Tibial nerve (tissue), 4 donors: ENCODE results near the gene IL17B. TPM values are rescaled to one million over a fixed set of nuclear protein-coding genes. Genes with fewer than 3 reads are reported as not detected.
A peak's percentile ranks its signal among the peaks of the same experiment; 100 is the strongest.

Source experiments
- DNase-seq, 2 donors: peaks; one replicate each; pipeline ENCODE4 v3.0.0-alpha.2; 2019; ENCODE audit warnings: low spot score in 2 of 2
- H3K27ac ChIP-seq, 4 donors: fragments of 200-600 bp; sonication (generic) in 3 of 4; one replicate each; pipeline ENCODE4 v1.5.1; 2017 to 2019; ENCODE audit warnings: mild to moderate bottlenecking in 1 of 4
- H3K27me3 ChIP-seq, 2 donors: fragments of 200-600 bp; sonication (generic) in 1 of 2; one replicate each; pipeline versions ENCODE4 v1.5.1 to v1.6.0; 2017 to 2019
- H3K36me3 ChIP-seq, 3 donors: fragments of 200-600 bp; sonication (generic); one replicate each; pipeline ENCODE4 v1.5.1; 2018 to 2019
- H3K4me1 ChIP-seq, 4 donors: fragments of 200-600 bp; sonication (generic) in 3 of 4; one replicate each; pipeline ENCODE4 v1.5.1; 2017 to 2019
- H3K4me3 ChIP-seq, 4 donors: fragments of 200-600 bp; sonication (generic) in 3 of 4; one replicate each; pipeline ENCODE4 v1.5.1; 2017 to 2019; ENCODE audit warnings: mild to moderate bottlenecking in 1 of 4, moderate library complexity in 1 of 4
- H3K9me3 ChIP-seq, 4 donors: fragments of 200-600 bp; sonication (generic) in 3 of 4; one replicate each; pipeline ENCODE4 v1.5.1; 2017 to 2019
- CTCF ChIP-seq, 5 experiments: fragments of 200-600 bp in 3 of 5; fragments of 450-650 bp in 2 of 5; sonication (generic) in 3 of 5; IDR thresholded peaks; one replicate each; pipeline ENCODE4 v1.5.1; 2016 to 2019; ENCODE audit warnings: antibody characterized with exemption in 5 of 5, mild to moderate bottlenecking in 3 of 5, moderate library complexity in 2 of 5
- EP300 ChIP-seq, 2 donors: sonication (generic); formaldehyde crosslinking; IDR thresholded peaks; one replicate each; pipeline ENCODE4 v1.6.1; 2017; ENCODE audit warnings: antibody characterized with exemption in 2 of 2, mild to moderate bottlenecking in 1 of 2
- POLR2A ChIP-seq, 2 donors: fragments of 450-650 bp; IDR thresholded peaks; one replicate each; pipeline ENCODE4 v1.6.1; 2017; ENCODE audit warnings: antibody characterized with exemption in 2 of 2, mild to moderate bottlenecking in 2 of 2, moderate library complexity in 2 of 2
- WGBS, 2 donors: methylation state at CpG; one replicate each; pipeline ENCODE4 v1.1.5; 2018; 5-methylcytosine and 5-hydroxymethylcytosine counted together
- total RNA-seq, 4 donors: library from RNA; depleted of rRNA; stranded (reverse); fragments of >200 nt; gene quantifications; one replicate each; pipeline ENCODE4 v1.1.0, GENCODE V29; 2016

IL17B gene
- total RNA-seq, 4 donors from 2014 or later = 22.8 to 109 (median 80.7) TPM

DNA sequence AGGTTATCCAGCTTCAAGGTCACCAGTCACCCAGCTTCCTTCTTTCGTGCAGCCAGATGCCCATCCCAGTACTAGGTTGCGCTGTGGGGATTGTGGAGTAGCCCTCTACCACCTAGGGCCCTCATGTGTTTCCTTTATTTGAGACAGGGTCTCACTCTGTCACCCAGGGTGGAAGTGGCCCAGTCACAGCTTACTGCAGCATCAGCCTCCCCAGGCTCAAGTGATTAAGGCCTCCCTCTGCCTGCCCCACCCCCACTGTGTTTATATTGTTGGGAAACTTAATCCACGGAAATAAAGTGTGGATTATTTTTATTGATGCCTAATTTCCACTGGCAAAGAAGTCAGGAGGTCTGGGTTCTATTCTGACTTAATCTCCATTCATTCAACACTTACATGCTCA lies 4.3 kb downstream of the IL17B start:
- H3K4me1 ChIP-seq = peaks cover 0 to 18% (median 0%) of the 10 kb centered on the region in 4 donors
- no peak overlapping the region for H3K4me3 ChIP-seq
- peaks cover 0 to 6% (median 0%) of the 10 kb centered on the region in 3 donors for H3K36me3 ChIP-seq
- no peak overlapping the region for H3K27ac ChIP-seq
- TF ChIP-seq POLR2A (IDR thresholded peaks at IDR 0.05) (no peak), EP300 (IDR thresholded peaks at IDR 0.05) (no peak), CTCF (IDR thresholded peaks at IDR 0.05) (no peak)
- WGBS, 2 donors = 57 to 83% methylated on average over 3 of the region's 3 CpGs
- no peaks in the 10 kb centered on the region for H3K27me3 ChIP-seq
- no peak for DNase-seq
- H3K9me3 ChIP-seq = no peaks in the 10 kb centered on the region

GRCh38 chr5:149374303-149374702 lies 4.8 kb downstream of the IL17B start:
- DNase-seq = no peak
- Histone ChIP-seq H3K27ac (no peak overlapping the region), H3K36me3 (peaks cover 0 to 6% (median 0%) of the 10 kb centered on the region in 3 donors), H3K9me3 (no peaks in the 10 kb centered on the region), H3K27me3 (no peaks in the 10 kb centered on the region), H3K4me3 (no peak overlapping the region), H3K4me1 (peaks cover 0 to 13% (median 0%) of the 10 kb centered on the region in 4 donors)
- no peak for TF ChIP-seq EP300 (IDR thresholded peaks at IDR 0.05)
- no peak for TF ChIP-seq POLR2A (IDR thresholded peaks at IDR 0.05)
- no peak for TF ChIP-seq CTCF (IDR thresholded peaks at IDR 0.05)
- WGBS, 2 donors = 93 to 95% methylated on average over 19 to 20 of the region's 20 CpGs

- no peaks in the 10 kb centered on the region for H3K9me3 ChIP-seq
- H3K36me3 ChIP-seq = peaks cover 0 to 6% (median 0%) of the 10 kb centered on the region in 3 donors
- H3K27me3 ChIP-seq = no peaks in the 10 kb centered on the region
- WGBS, 2 donors = 90 to 95% methylated on average over 3 of the region's 3 CpGs
- DNase-seq = no peak
- no peak overlapping the region for H3K27ac ChIP-seq
- H3K4me1 ChIP-seq = peaks cover 0 to 5% (median 0%) of the 10 kb centered on the region in 4 donors
- no peak for TF ChIP-seq EP300 (IDR thresholded peaks at IDR 0.05)
- no peak for TF ChIP-seq CTCF (IDR thresholded peaks at IDR 0.05)
- no peak for TF ChIP-seq POLR2A (IDR thresholded peaks at IDR 0.05)
- no peak overlapping the region for H3K4me3 ChIP-seq
Measured at GRCh38 chr5:149372932-149373331, 6.2 kb downstream of the IL17B start.

DNA sequence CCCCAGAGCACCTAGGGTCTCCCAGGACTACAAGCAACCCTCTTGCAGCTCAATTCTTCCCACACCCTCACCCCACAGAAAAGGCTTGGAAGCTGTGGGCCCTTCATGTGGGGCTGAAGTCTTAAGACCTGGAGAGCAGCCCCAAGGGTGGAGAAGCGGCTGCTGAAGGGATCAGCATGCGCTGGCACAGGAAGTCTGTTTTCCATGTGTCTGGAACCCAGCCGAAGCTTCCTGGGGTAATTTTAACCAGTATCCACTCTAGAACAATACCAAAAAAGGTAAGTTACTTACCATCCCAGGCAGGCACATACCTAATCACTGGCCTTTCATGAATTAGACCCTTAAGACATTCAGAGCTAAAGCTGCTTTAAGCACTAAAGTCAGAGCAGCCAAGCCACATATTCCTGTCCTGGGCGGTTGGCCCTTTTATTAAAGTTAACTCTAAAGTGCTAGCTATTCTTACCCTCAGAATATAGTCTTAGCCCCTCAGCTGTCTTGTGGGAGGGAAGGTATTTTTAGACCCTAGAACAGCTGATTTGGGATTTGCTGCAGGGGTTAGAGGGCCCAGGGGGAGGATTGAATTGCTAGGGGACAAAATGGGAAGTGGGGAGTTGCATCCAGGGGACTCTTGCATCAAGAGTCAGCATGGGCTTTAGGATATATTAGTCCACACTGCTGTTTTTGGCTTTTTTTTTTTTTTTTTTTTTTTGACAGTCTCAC lies 6.9 kb downstream of the IL17B start:
- Histone ChIP-seq H3K27me3 (no peaks in the 10 kb centered on the region), H3K9me3 (no peaks in the 10 kb centered on the region), H3K4me3 (no peak overlapping the region), H3K4me1 (peaks cover 0 to 12% (median 3%) of the 10 kb centered on the region in 4 donors), H3K36me3 (peaks cover 0 to 6% (median 0%) of the 10 kb centered on the region in 3 donors), H3K27ac (no peak overlapping the region)
- TF ChIP-seq POLR2A (IDR thresholded peaks at IDR 0.05) = no peak
- TF ChIP-seq EP300 (IDR thresholded peaks at IDR 0.05) = no peak
- TF ChIP-seq CTCF (IDR thresholded peaks at IDR 0.05) = no peak
- 42 to 85% methylated on average over 4 of the region's 4 CpGs for WGBS, 2 donors
- DNase-seq = no peak

DNA sequence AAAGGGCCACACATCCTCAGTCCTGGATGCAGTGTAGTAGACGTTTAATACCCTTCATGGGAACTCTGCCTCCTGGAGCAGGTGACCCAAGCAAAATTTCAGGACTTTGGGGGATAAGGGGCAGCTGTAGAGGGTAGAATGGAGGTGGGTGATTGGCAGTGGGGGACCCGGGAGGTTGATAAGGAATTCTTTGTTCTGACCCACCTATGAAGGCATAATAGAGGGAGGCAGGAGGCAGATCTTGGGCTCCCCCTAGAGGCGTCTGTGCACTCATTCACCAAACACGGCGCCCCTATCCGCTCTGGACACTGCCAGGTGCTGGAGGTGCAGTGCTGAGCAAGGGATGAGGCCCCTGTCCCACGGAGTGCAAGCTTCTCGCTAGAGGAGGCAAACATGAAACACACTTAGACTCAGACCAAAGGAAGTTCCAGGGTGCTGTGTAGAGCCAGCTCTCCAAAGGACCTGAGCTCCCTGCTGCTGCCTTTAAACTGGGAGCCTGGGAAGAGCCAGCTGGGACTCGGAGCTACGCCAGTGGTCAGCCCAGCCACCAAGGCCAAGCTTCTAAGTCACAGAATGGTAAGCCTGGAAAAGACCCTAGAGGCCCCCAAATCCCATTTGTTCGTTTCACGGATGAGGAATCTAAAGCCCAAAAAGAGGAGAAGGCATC lies 7.7 kb downstream of the IL17B start:
- no peak overlapping the region for H3K4me3 ChIP-seq
- H3K36me3 ChIP-seq = peaks cover 0 to 6% (median 0%) of the 10 kb centered on the region in 3 donors
- H3K9me3 ChIP-seq = no peaks in the 10 kb centered on the region
- peak; percentile 35 to 52 for DNase-seq
- H3K27me3 ChIP-seq = no peaks in the 10 kb centered on the region
- H3K4me1 ChIP-seq = peaks cover 0 to 12% (median 3%) of the 10 kb centered on the region in 4 donors
- H3K27ac ChIP-seq = no peak overlapping the region
- WGBS, 2 donors = 36 to 44% methylated on average over 12 of the region's 12 CpGs
- TF ChIP-seq POLR2A (IDR thresholded peaks at IDR 0.05) (no peak), EP300 (IDR thresholded peaks at IDR 0.05) (no peak), CTCF (IDR thresholded peaks at IDR 0.05) (peak; percentile 66 to 75 (median 73))
